GM23338 (cell line): Measurements from ENCODE around the gene DPYD.

ENCODE experiments used
- CREB1 ChIP-seq: fragments of 250-450 bp; sonication (Bioruptor Pico); IDR thresholded peaks from 2 replicates; pipeline ENCODE4 v1.5.0; 2020; ENCODE audit warnings: low read depth, mild to moderate bottlenecking, moderate library complexity
- EZH2 ChIP-seq: fragments of 200-600 bp; sonication (generic); IDR thresholded peaks from one replicate; pipeline ENCODE4 v1.8.0; 2017; ENCODE audit warnings: antibody characterized with exemption, mild to moderate bottlenecking, low read depth; ENCODE audit not compliant: unreplicated experiment
- EZH2phosphoT487 ChIP-seq: fragments of 200-600 bp; sonication (generic); IDR thresholded peaks from one replicate; pipeline ENCODE4 v1.8.1; 2018; ENCODE audit warnings: antibody characterized with exemption; ENCODE audit not compliant: unreplicated experiment
- JUNB ChIP-seq: IDR thresholded peaks from one replicate; pipeline ENCODE4 v1.6.1; 2016; ENCODE audit warnings: antibody characterized with exemption; ENCODE audit not compliant: unreplicated experiment
- NANOG ChIP-seq: IDR thresholded peaks from 2 replicates; pipeline ENCODE4 v1.6.1; 2016; ENCODE audit warnings: antibody characterized with exemption, borderline replicate concordance
- POLR2AphosphoS5 ChIP-seq: IDR thresholded peaks from 2 replicates; pipeline ENCODE4 v1.6.1; 2016; ENCODE audit warnings: antibody characterized with exemption, low read depth
- STAT1 ChIP-seq: IDR thresholded peaks from one replicate; pipeline ENCODE4 v1.6.1; 2016; ENCODE audit warnings: antibody characterized with exemption; ENCODE audit not compliant: unreplicated experiment
- ZNF331 ChIP-seq: fragments of 250-450 bp; sonication (Bioruptor Pico); IDR thresholded peaks from 2 replicates; pipeline ENCODE4 v1.5.0; 2020; ENCODE audit warnings: low read depth, mild to moderate bottlenecking, moderate library complexity
- TF ChIP-seq, protein P1 (sequence below), 2 experiments: fragments of 200-600 bp in 1 of 2; sonication (generic) in 1 of 2; conservative IDR thresholded peaks; 2 replicates each; pipeline versions ENCODE4 v1.5.1 to v1.6.1; 2016 to 2017; ENCODE audit warnings: antibody characterized with exemption in 2 of 2, low read depth in 2 of 2, mild to moderate bottlenecking in 2 of 2, moderate library complexity in 1 of 2
- TF ChIP-seq, protein P2 (sequence below): IDR thresholded peaks from one replicate; pipeline ENCODE4 v1.6.1; 2018; ENCODE audit warnings: antibody characterized with exemption; ENCODE audit not compliant: unreplicated experiment
- TF ChIP-seq, protein P3 (sequence below): IDR thresholded peaks from 2 replicates; pipeline ENCODE4 v1.6.1; 2016; ENCODE audit warnings: antibody characterized with exemption

DNA sequence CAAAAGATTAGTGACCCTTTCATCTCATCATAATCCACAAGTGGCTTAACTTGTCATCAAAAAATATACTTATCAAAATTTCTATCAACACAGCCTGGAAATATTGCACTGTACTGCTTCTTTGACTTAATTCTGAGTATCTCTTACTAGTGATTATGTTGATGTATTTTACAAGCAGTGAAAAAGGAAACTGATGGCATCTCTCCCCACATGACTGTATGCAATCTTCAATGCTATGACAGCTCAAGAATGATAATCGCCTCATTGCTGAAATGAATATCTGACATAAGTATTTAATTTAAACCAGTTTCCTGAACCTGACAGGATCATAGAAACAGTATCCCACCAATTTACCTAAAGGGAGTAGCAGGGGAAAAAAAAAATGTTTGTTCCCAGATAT lies 79.5 kb downstream of the DPYD start:
- TF ChIP-seq, protein P1, sequence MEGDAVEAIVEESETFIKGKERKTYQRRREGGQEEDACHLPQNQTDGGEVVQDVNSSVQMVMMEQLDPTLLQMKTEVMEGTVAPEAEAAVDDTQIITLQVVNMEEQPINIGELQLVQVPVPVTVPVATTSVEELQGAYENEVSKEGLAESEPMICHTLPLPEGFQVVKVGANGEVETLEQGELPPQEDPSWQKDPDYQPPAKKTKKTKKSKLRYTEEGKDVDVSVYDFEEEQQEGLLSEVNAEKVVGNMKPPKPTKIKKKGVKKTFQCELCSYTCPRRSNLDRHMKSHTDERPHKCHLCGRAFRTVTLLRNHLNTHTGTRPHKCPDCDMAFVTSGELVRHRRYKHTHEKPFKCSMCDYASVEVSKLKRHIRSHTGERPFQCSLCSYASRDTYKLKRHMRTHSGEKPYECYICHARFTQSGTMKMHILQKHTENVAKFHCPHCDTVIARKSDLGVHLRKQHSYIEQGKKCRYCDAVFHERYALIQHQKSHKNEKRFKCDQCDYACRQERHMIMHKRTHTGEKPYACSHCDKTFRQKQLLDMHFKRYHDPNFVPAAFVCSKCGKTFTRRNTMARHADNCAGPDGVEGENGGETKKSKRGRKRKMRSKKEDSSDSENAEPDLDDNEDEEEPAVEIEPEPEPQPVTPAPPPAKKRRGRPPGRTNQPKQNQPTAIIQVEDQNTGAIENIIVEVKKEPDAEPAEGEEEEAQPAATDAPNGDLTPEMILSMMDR (conservative IDR thresholded peaks at IDR 0.05; ENCODE audit: low read depth in 2 of 2): no peak
- TF ChIP-seq, protein P2, sequence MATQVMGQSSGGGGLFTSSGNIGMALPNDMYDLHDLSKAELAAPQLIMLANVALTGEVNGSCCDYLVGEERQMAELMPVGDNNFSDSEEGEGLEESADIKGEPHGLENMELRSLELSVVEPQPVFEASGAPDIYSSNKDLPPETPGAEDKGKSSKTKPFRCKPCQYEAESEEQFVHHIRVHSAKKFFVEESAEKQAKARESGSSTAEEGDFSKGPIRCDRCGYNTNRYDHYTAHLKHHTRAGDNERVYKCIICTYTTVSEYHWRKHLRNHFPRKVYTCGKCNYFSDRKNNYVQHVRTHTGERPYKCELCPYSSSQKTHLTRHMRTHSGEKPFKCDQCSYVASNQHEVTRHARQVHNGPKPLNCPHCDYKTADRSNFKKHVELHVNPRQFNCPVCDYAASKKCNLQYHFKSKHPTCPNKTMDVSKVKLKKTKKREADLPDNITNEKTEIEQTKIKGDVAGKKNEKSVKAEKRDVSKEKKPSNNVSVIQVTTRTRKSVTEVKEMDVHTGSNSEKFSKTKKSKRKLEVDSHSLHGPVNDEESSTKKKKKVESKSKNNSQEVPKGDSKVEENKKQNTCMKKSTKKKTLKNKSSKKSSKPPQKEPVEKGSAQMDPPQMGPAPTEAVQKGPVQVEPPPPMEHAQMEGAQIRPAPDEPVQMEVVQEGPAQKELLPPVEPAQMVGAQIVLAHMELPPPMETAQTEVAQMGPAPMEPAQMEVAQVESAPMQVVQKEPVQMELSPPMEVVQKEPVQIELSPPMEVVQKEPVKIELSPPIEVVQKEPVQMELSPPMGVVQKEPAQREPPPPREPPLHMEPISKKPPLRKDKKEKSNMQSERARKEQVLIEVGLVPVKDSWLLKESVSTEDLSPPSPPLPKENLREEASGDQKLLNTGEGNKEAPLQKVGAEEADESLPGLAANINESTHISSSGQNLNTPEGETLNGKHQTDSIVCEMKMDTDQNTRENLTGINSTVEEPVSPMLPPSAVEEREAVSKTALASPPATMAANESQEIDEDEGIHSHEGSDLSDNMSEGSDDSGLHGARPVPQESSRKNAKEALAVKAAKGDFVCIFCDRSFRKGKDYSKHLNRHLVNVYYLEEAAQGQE: no peak
- TF ChIP-seq, protein P3, sequence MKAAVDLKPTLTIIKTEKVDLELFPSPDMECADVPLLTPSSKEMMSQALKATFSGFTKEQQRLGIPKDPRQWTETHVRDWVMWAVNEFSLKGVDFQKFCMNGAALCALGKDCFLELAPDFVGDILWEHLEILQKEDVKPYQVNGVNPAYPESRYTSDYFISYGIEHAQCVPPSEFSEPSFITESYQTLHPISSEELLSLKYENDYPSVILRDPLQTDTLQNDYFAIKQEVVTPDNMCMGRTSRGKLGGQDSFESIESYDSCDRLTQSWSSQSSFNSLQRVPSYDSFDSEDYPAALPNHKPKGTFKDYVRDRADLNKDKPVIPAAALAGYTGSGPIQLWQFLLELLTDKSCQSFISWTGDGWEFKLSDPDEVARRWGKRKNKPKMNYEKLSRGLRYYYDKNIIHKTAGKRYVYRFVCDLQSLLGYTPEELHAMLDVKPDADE: no peak
- TF ChIP-seq EZH2: no peak
- TF ChIP-seq POLR2AphosphoS5: no peak
- TF ChIP-seq EZH2phosphoT487: no peak
- TF ChIP-seq NANOG: no peak
- no peak for TF ChIP-seq ZNF331 (CRISPR knock-in tag)
- no peak for TF ChIP-seq JUNB
- TF ChIP-seq CREB1 (CRISPR knock-in tag): no peak
- no peak for TF ChIP-seq STAT1
